ENCODE data around the gene ENTPD8.

DNA sequence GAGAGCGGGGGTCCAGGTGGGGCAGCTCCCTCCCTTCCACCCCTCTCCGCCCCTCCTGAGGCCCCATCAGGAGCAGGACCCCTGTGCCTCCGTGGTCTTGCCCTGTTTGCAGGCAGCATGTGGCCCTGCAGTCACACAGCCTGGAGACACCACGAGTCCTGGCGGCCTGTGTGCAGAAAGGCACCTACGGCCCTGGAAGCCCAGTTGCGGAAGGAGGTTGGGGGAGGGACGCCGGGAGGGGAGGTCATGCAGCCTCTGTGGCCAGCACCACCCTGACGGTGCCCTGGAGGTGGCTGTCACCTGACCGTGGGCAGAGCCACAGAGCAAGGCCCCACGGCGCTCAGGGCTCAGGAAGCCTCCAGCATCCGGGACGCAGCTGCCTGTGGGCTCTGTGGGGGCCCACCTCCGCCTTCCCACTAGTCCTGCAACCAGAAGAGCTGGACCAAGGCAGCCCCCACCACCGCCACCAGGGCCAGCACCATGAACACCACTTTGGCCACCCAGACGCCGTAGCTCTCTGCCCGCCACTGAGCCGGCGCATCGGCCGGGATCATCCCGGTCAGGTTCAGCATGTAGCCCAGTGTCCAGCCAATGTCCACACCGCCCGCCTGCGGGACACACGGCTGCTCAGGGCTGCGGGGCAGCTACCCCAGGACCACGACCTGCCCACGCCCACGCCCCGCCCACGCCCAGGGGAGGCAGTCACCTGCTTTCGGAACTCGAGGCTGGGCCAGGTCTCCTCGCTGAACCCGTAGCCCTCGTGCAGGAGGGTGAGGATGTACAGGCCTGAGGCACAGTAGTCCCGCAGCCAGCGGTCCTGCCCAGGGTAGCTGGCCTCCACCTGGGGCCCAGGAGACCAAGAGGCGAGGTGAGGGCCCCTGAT lies 6.4 kb downstream of the ENTPD8 start:
- TF ChIP-seq, protein P1, sequence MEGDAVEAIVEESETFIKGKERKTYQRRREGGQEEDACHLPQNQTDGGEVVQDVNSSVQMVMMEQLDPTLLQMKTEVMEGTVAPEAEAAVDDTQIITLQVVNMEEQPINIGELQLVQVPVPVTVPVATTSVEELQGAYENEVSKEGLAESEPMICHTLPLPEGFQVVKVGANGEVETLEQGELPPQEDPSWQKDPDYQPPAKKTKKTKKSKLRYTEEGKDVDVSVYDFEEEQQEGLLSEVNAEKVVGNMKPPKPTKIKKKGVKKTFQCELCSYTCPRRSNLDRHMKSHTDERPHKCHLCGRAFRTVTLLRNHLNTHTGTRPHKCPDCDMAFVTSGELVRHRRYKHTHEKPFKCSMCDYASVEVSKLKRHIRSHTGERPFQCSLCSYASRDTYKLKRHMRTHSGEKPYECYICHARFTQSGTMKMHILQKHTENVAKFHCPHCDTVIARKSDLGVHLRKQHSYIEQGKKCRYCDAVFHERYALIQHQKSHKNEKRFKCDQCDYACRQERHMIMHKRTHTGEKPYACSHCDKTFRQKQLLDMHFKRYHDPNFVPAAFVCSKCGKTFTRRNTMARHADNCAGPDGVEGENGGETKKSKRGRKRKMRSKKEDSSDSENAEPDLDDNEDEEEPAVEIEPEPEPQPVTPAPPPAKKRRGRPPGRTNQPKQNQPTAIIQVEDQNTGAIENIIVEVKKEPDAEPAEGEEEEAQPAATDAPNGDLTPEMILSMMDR (conservative IDR thresholded peaks at IDR 0.05 in 1 of 2, IDR thresholded peaks at IDR 0.05 in 1 of 2; ENCODE audit: low read depth in 1 of 2, low read length in 2 of 2): no peak
- no peak for TF ChIP-seq EZH2 (IDR thresholded peaks at IDR 0.05; ENCODE audit: low read length, missing control alignments)

Data from fibroblast of lung (primary cell).